H1 (cell line): ENCODE measurements around the gene NOSIP. TPM values are rescaled to one million over a fixed set of nuclear protein-coding genes. Genes with fewer than 3 reads are reported as not detected.

ENCODE experiments used
- CTCF ChIA-PET: fragments of 300-600 bp; sonication (Branson Sonifier 250); formaldehyde crosslinking; loops from one replicate; lab custom pipeline; 2021; ENCODE audit not compliant: partially characterized antibody; lab: Charles Lee
- POLR2A ChIA-PET: fragments of 300-600 bp; sonication (Branson Sonifier 250); formaldehyde crosslinking; loops from one replicate; lab custom pipeline; 2021; ENCODE audit warnings: inconsistent platforms; ENCODE audit not compliant: partially characterized antibody; lab: Charles Lee
- DNase-seq, 2 experiments: peaks; one replicate each; pipeline versions ENCODE4 v3.0.0 to v3.0.0-alpha.2; 2010 to 2022; ENCODE audit warnings: low spot score in 2 of 2, low read depth in 1 of 2, mixed read lengths in 1 of 2
- FAIRE-seq: peaks from 2 replicates; lab custom pipeline; 2011; peaks lifted over from hg19 to GRCh38; lab: Jason Lieb, UNC
- H2AFZ ChIP-seq: 2 replicates; pipeline ENCODE4 v1.8.1; 2012; ENCODE audit warnings: low read length, inconsistent platforms
- H2AK5ac ChIP-seq: 2 replicates; pipeline ENCODE4 v1.6.1; 2013; ENCODE audit warnings: low read depth, low read length
- H2BK120ac ChIP-seq: replicated peaks from 2 replicates; pipeline ENCODE3; 2013; ENCODE audit warnings: low read depth, low read length, inconsistent platforms
- H2BK12ac ChIP-seq: 2 replicates; pipeline ENCODE4 v1.6.1; 2013; ENCODE audit warnings: low read depth, low read length
- H2BK15ac ChIP-seq: 2 replicates; pipeline ENCODE4 v1.6.1; 2013; ENCODE audit warnings: low read length
- H2BK20ac ChIP-seq: 2 replicates; pipeline ENCODE4 v1.6.1; 2013; ENCODE audit warnings: low read length
- H2BK5ac ChIP-seq: 2 replicates; pipeline ENCODE4 v1.6.1; 2013; ENCODE audit warnings: low read depth, low read length
- H3K14ac ChIP-seq: 2 replicates; pipeline ENCODE4 v1.6.1; 2013; ENCODE audit warnings: inconsistent platforms; ENCODE audit not compliant: insufficient read length
- H3K18ac ChIP-seq: 2 replicates; pipeline ENCODE4 v1.6.1; 2013; ENCODE audit warnings: low read length; ENCODE audit errors: extremely low read depth
- H3K23ac ChIP-seq: 2 replicates; pipeline ENCODE4 v1.6.1; 2013; ENCODE audit warnings: inconsistent platforms; ENCODE audit not compliant: insufficient read length
- H3K23me2 ChIP-seq: 2 replicates; pipeline ENCODE4 v1.6.1; 2013; ENCODE audit warnings: low read depth, low read length
- H3K27ac ChIP-seq: 2 replicates; pipeline ENCODE4 v1.6.1; 2011; ENCODE audit warnings: low read depth, low read length, inconsistent platforms
- H3K27me3 ChIP-seq, 4 experiments: replicated peaks in 1 of 4; 1 replicate in 1 of 4; 2 replicates in 3 of 4; pipeline versions ENCODE4 v1.6.1 to v1.8.1; 2011 to 2013; ENCODE audit warnings: low read length in 3 of 4, mild to moderate bottlenecking in 3 of 4, inconsistent platforms in 2 of 4, mixed read lengths in 2 of 4, moderate library complexity in 1 of 4; ENCODE audit not compliant: control insufficient read depth in 3 of 4, insufficient read depth in 3 of 4; ENCODE audit errors: extremely low read depth in 1 of 4
- H3K36me3 ChIP-seq, 4 experiments: 2 replicates each; pipeline versions ENCODE4 v1.6.1 to v1.8.1; 2011 to 2013; ENCODE audit warnings: mild to moderate bottlenecking in 4 of 4, low read length in 3 of 4, moderate library complexity in 2 of 4, control low read depth in 1 of 4, inconsistent platforms in 1 of 4; ENCODE audit not compliant: insufficient read depth in 4 of 4, control insufficient read depth in 2 of 4
- H3K4ac ChIP-seq: replicated peaks from 2 replicates; pipeline ENCODE3; 2013; ENCODE audit warnings: low read length, low read depth, mixed read lengths, inconsistent platforms; ENCODE audit not compliant: insufficient read length
- H3K4me1 ChIP-seq, 4 experiments: replicated peaks in 1 of 4; 1 replicate in 1 of 4; 2 replicates in 3 of 4; pipeline versions ENCODE4 v1.6.1 to v1.8.1; 2011 to 2013; ENCODE audit warnings: low read length in 3 of 4, inconsistent platforms in 2 of 4, mixed read lengths in 1 of 4; ENCODE audit not compliant: insufficient read depth in 4 of 4, control insufficient read depth in 3 of 4
- H3K4me2 ChIP-seq, 2 experiments: 2 replicates each; pipeline versions ENCODE4 v1.6.1 to v1.8.1; 2011 to 2013; ENCODE audit warnings: low read depth in 2 of 2, low read length in 2 of 2, control low read depth in 1 of 2, inconsistent platforms in 1 of 2, mild to moderate bottlenecking in 1 of 2; ENCODE audit not compliant: insufficient read depth in 1 of 2
- H3K4me3 ChIP-seq, 4 experiments: fragments of 200-600, 300-600 bp in 1 of 4; sonication (generic), shearing (Covaris generic), sonication (Bioruptor Twin) in 1 of 4; 2 replicates each; pipeline versions ENCODE4 v1.5.1 to v1.8.1; 2011 to 2016; ENCODE audit warnings: low read length in 4 of 4, low read depth in 3 of 4, control low read depth in 2 of 4, inconsistent platforms in 2 of 4, mild to moderate bottlenecking in 2 of 4, mixed read lengths in 1 of 4, moderate library complexity in 1 of 4; ENCODE audit not compliant: insufficient read depth in 2 of 4; ENCODE audit errors: extremely low read depth in 1 of 4
- H3K56ac ChIP-seq: replicated peaks from 2 replicates; pipeline ENCODE3; 2013; ENCODE audit warnings: low read depth, mild to moderate bottlenecking, mixed read lengths, low read length, inconsistent platforms; ENCODE audit not compliant: insufficient read length
- H3K79me1 ChIP-seq: 2 replicates; pipeline ENCODE4 v1.6.1; 2013; ENCODE audit warnings: low read depth, low read length, control low read depth
- H3K79me2 ChIP-seq, 2 experiments: 2 replicates each; pipeline versions ENCODE4 v1.6.1 to v1.8.1; 2012 to 2013; ENCODE audit warnings: low read length in 2 of 2, mild to moderate bottlenecking in 2 of 2, inconsistent platforms in 1 of 2; ENCODE audit not compliant: insufficient read depth in 2 of 2, control insufficient read depth in 1 of 2
- H3K9ac ChIP-seq, 4 experiments: replicated peaks in 1 of 4; 1 replicate in 1 of 4; 2 replicates in 3 of 4; pipeline versions ENCODE4 v1.6.1 to v1.8.1; 2011 to 2013; ENCODE audit warnings: low read depth in 3 of 4, low read length in 3 of 4, control low read depth in 2 of 4, mild to moderate bottlenecking in 2 of 4, moderate library complexity in 2 of 4, inconsistent platforms in 1 of 4; ENCODE audit errors: extremely low read depth in 1 of 4
- H3K9me3 ChIP-seq, 2 experiments: 2 replicates each; pipeline versions ENCODE4 v1.6.1 to v1.8.1; 2012 to 2013; ENCODE audit warnings: mild to moderate bottlenecking in 2 of 2, moderate library complexity in 2 of 2, control low read depth in 1 of 2, inconsistent platforms in 1 of 2, low read depth in 1 of 2, low read length in 1 of 2, mixed read lengths in 1 of 2; ENCODE audit not compliant: insufficient read depth in 2 of 2
- H4K20me1 ChIP-seq, 2 experiments: replicated peaks in 1 of 2; 2 replicates each; pipeline versions ENCODE3 to v1.8.1; 2011 to 2013; ENCODE audit warnings: inconsistent platforms in 2 of 2, low read length in 2 of 2, mild to moderate bottlenecking in 1 of 2; ENCODE audit not compliant: insufficient read depth in 2 of 2, control insufficient read depth in 1 of 2
- H4K5ac ChIP-seq: 2 replicates; pipeline ENCODE4 v1.6.1; 2013; ENCODE audit warnings: low read length, low read depth, mixed read lengths, inconsistent platforms; ENCODE audit not compliant: insufficient read length
- H4K8ac ChIP-seq: 2 replicates; pipeline ENCODE4 v1.8.0; 2013; ENCODE audit warnings: mild to moderate bottlenecking, moderate library complexity, low read length, inconsistent platforms; ENCODE audit not compliant: insufficient read depth; ENCODE audit errors: extremely low read depth
- H4K91ac ChIP-seq: replicated peaks from 2 replicates; pipeline ENCODE3; 2013; ENCODE audit warnings: low read length, mixed read lengths, inconsistent platforms; ENCODE audit not compliant: insufficient read length
- BCL11A ChIP-seq, 2 experiments: IDR thresholded peaks; one replicate each; pipeline ENCODE4 v1.6.1; 2011; ENCODE audit warnings: low read depth in 2 of 2, low read length in 2 of 2, mild to moderate bottlenecking in 2 of 2
- EZH2 ChIP-seq: fragments of 200-600 bp; sonication (generic); IDR thresholded peaks from 2 replicates; pipeline ENCODE4 v1.7.1; 2012; ENCODE audit warnings: low read depth, mild to moderate bottlenecking, moderate library complexity, low read length, inconsistent platforms; ENCODE audit not compliant: severe bottlenecking
- KDM1A ChIP-seq: fragments of 200-600, 300-600 bp; sonication (generic); IDR thresholded peaks from 2 replicates; pipeline ENCODE4 v1.7.1; 2016; ENCODE audit warnings: mild to moderate bottlenecking, low read length, borderline replicate concordance
- NRF1 ChIP-seq: IDR thresholded peaks from 2 replicates; pipeline ENCODE4 v1.6.1; 2011; ENCODE audit warnings: mild to moderate bottlenecking, low read depth, low read length, improper control_type of control experiment
- SRF ChIP-seq: IDR thresholded peaks from 2 replicates; pipeline ENCODE4 v1.6.1; 2011; ENCODE audit warnings: mild to moderate bottlenecking, low read depth, low read length, moderate library complexity
- TCF12 ChIP-seq: IDR thresholded peaks from 2 replicates; pipeline ENCODE4 v1.6.1; 2011; ENCODE audit warnings: low read depth, mild to moderate bottlenecking, low read length
- WGBS, 2 experiments: shearing (Covaris generic) in 1 of 2; methylation state at CpG; one replicate each; pipeline versions ENCODE4 v1.1.6 to v1.1.7; 2013 to 2015; ENCODE audit warnings: low lambda C conversion rate in 2 of 2, mixed read lengths in 2 of 2, inconsistent platforms in 1 of 2, low coverage in 1 of 2, missing lambda C conversion rate in 1 of 2; ENCODE audit not compliant: insufficient replicate concordance in 2 of 2, insufficient coverage in 1 of 2, insufficient read length in 1 of 2; ENCODE audit errors: extremely low coverage in 1 of 2, missing lambda C conversion rate in 1 of 2; 5-methylcytosine and 5-hydroxymethylcytosine counted together
- polyA plus RNA-seq, 7 experiments: library from polyadenylated mRNA; depleted of rRNA in 3 of 7; stranded (reverse) in 5 of 7; unstranded in 2 of 7; fragments of >200 nt in 5 of 7; fragments of 200-250 nt in 2 of 7; gene quantifications; 1 replicate in 5 of 7; 2 replicates in 1 of 7; 4 replicates in 1 of 7; pipeline versions ENCODE4 v1.2.1 to v1.2.3, GENCODE V29; 2011 to 2013; ENCODE audit warnings: missing spikeins in 2 of 7, mixed read lengths in 2 of 7
- total RNA-seq: library from RNA; stranded (reverse); fragmentation: NEBNext Ultra II Directional; extraction: Animal tissue kit (Norgen Biotek cat#: 25700); gene quantifications from 2 replicates; pipeline ENCODE4 v1.2.1, GENCODE V29; 2021

Gene NOSIP
- total and polyA plus RNA-seq, 2 of the 8 experiments (the other 6 are each of a cell fraction or from before 2014, with no cell fraction given), result 85.1 to 192 TPM

GRCh38 chr19:49518033-49518432 is 62.3 kb downstream of the NOSIP start:
- WGBS, 2 experiments, result 94% methylated on average over 3 of the region's 3 CpGs; no CpG with 5 or more reads in 1 of the 2 experiments
- Histone ChIP-seq H3K56ac (no peak overlapping the region), H3K9me3 (no peaks in the 10 kb centered on the region), H2AFZ (no peak overlapping the region), H3K4me1 (peaks cover 0 to 8% (median 6%) of the 10 kb centered on the region in 4 experiments; a peak in 5 of 7 replicates), H4K91ac (no peak overlapping the region), H3K4me3 (no peak overlapping the region), H3K23ac (no peak overlapping the region), H3K23me2 (peaks cover 7% of the 10 kb centered on the region; the same call in 1 of the 2 replicates), H2BK12ac (no peak overlapping the region), H3K18ac (no peak overlapping the region), H2AK5ac (no peak overlapping the region), H3K27ac (no peak overlapping the region), H4K20me1 (no peaks in the 10 kb centered on the region), H3K4me2 (no peak overlapping the region), H2BK15ac (no peak overlapping the region), H3K14ac (no peak overlapping the region), H2BK120ac (no peak overlapping the region), H3K79me1 (peaks cover 3% of the 10 kb centered on the region), H2BK5ac (no peak overlapping the region), H4K8ac (no peak overlapping the region), H3K9ac (no peak overlapping the region), H3K27me3 (no peaks in the 10 kb centered on the region), H3K79me2 (peaks cover 0 to 5% of the 10 kb centered on the region in 2 experiments; a peak in 1 of 4 replicates), H2BK20ac (no peak overlapping the region), H3K36me3 (peaks cover 0 to 8% (median 0%) of the 10 kb centered on the region in 4 experiments; a peak in 3 of 8 replicates), H4K5ac (no peak overlapping the region), H3K4ac (no peak overlapping the region)
- CTCF ChIA-PET, result interaction anchor here (0.5 to 2.5 kb wide), 9 partner anchors 15 to 58 kb away, joined by 3 to 8 read pairs (median 4); no protein-coding TSS in a partner anchor
- FAIRE-seq (no peak), DNase-seq (no peak)
- POLR2A ChIA-PET, result interaction anchor here (0.9 to 1.3 kb wide), 2 partner anchors 10 to 29 kb away, joined by 3 to 4 read pairs; partner anchors contain the start of gene RCN3
- TF ChIP-seq KDM1A (no peak), SRF (no peak), EZH2 (no peak), BCL11A (IDR thresholded peaks at IDR 0.05; ENCODE audit: low read depth in 2 of 2, low read length in 2 of 2) (no peak), TCF12 (no peak), NRF1 (no peak)
- TF ChIP-seq, all 59 proteins: peak for 0
